ENCODE data around the gene CAMSAP1. TPM values are rescaled to one million over a fixed set of nuclear protein-coding genes. Genes with fewer than 3 reads are reported as not detected.
A peak's percentile ranks its signal among the peaks of the same experiment; 100 is the strongest.

Gene CAMSAP1
- total RNA-seq, 1 donor from 2014 or later, result 80.8 TPM

GRCh38 chr9:135889564-135890189 lies 17.7 kb downstream of the CAMSAP1 start:
- DNase-seq (ENCODE audit: low read depth, low spot score), result no peak
- H3K4me3 Mint-ChIP-seq, result peak overlapping the region; percentile 17
- TF ChIP-seq CTCF (conservative IDR thresholded peaks at IDR 0.05), result no peak
- H3K27me3 Mint-ChIP-seq (ENCODE audit: low read depth), result no peaks in the 10 kb centered on the region
- peaks cover 71% of the 10 kb centered on the region for H3K4me1 Mint-ChIP-seq
- H3K36me3 Mint-ChIP-seq (ENCODE audit: low read depth), result peaks cover 10% of the 10 kb centered on the region
- H3K9me3 Mint-ChIP-seq, result no peaks in the 10 kb centered on the region
- no peak overlapping the region for H3K27ac Mint-ChIP-seq (ENCODE audit: unreplicated experiment)

- H3K9me3 Mint-ChIP-seq, result no peaks in the 10 kb centered on the region
- DNase-seq (ENCODE audit: low read depth, low spot score), result no peak
- peak overlapping the region; percentile 54 for H3K27ac Mint-ChIP-seq (ENCODE audit: unreplicated experiment)
- peaks cover 8% of the 10 kb centered on the region for H3K36me3 Mint-ChIP-seq (ENCODE audit: low read depth)
- no peaks in the 10 kb centered on the region for H3K27me3 Mint-ChIP-seq (ENCODE audit: low read depth)
- no peak for TF ChIP-seq CTCF (conservative IDR thresholded peaks at IDR 0.05)
- peak overlapping the region; percentile 17 for H3K4me3 Mint-ChIP-seq
- peaks cover 77% of the 10 kb centered on the region for H3K4me1 Mint-ChIP-seq
Measured at GRCh38 chr9:135888766-135889394, 18.5 kb downstream of the CAMSAP1 start.

DNA sequence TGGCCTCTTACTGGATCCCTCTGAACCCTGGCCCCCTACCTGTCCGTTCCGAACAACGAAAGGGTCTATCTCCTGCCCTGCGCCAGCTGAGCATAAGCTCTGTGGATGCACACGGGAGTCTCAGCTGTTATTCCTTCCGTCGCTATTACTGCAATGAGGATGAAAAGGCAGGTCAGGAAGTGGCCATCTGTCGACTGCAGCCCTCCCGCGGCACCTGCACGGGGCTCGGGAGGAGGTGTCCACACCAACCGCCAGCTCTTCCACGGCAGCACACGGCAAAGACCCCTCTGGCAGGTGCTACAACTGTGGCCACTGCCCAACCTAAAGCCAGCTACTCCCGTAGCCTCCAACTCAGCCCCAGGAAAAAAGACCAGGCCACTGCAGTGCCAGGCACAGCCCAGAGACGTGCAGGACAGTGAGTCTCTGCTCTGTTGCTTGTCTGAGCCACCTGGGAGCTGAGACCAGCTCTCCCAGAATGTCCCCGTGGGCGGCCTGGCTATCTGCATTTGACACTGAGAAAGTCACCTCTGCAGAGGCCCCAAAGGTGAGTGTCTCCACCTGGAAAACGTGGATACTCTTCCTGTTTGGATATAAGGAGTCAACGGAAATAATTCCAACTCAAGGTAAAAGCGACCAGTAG lies 19.1 kb downstream of the CAMSAP1 start:
- Mint-ChIP-seq H3K9me3 (no peaks in the 10 kb centered on the region), H3K27me3 (ENCODE audit: low read depth) (no peaks in the 10 kb centered on the region), H3K4me1 (peaks cover 77% of the 10 kb centered on the region), H3K36me3 (ENCODE audit: low read depth) (peaks cover 3% of the 10 kb centered on the region), H3K27ac (ENCODE audit: unreplicated experiment) (no peak overlapping the region), H3K4me3 (no peak overlapping the region)
- no peak for TF ChIP-seq CTCF (conservative IDR thresholded peaks at IDR 0.05)
- DNase-seq (ENCODE audit: low read depth, low spot score), result no peak

- H3K9me3 Mint-ChIP-seq, result no peaks in the 10 kb centered on the region
- no peaks in the 10 kb centered on the region for H3K27me3 Mint-ChIP-seq (ENCODE audit: low read depth)
- DNase-seq (ENCODE audit: low read depth, low spot score), result no peak
- no peak for TF ChIP-seq CTCF (conservative IDR thresholded peaks at IDR 0.05)
- no peaks in the 10 kb centered on the region for H3K36me3 Mint-ChIP-seq (ENCODE audit: low read depth)
- H3K4me1 Mint-ChIP-seq, result peaks cover 79% of the 10 kb centered on the region
- H3K4me3 Mint-ChIP-seq, result no peak overlapping the region
- peak overlapping the region; percentile 39 for H3K27ac Mint-ChIP-seq (ENCODE audit: unreplicated experiment)
Measured at GRCh38 chr9:135887585-135888050, 19.7 kb downstream of the CAMSAP1 start.

DNA sequence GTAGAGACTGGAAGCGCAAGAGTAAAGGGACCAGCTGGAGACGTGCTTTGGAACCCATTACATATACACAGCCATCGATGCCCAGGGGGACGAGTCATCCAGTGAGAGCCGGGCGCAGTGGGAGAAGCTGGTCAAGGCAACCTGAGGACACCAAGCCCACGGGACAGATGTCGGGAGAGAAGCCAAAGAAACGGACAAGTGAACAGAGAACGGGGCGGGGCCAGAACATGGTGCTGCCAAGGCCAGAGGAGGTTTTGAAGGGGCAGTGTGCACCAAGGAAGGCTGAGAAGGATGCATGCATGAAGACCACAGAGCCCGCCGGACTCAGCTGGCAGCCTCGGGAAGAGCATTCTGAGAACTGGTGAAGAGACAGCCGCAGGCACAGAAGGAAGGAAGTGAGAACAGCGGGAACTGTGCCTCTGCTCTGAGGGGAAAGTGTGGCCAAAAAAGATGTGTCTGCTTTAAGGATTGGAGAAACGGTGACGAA lies 20.3 kb downstream of the CAMSAP1 start:
- no peak for DNase-seq (ENCODE audit: low read depth, low spot score)
- no peaks in the 10 kb centered on the region for H3K36me3 Mint-ChIP-seq (ENCODE audit: low read depth)
- H3K4me1 Mint-ChIP-seq, result peaks cover 78% of the 10 kb centered on the region
- H3K27me3 Mint-ChIP-seq (ENCODE audit: low read depth), result no peaks in the 10 kb centered on the region
- no peak overlapping the region for H3K27ac Mint-ChIP-seq (ENCODE audit: unreplicated experiment)
- no peaks in the 10 kb centered on the region for H3K9me3 Mint-ChIP-seq
- no peak overlapping the region for H3K4me3 Mint-ChIP-seq
- TF ChIP-seq CTCF (conservative IDR thresholded peaks at IDR 0.05), result no peak
